Measurements from ENCODE around the gene KRT31. TPM values are rescaled to one million over a fixed set of nuclear protein-coding genes. Genes with fewer than 3 reads are reported as not detected.

The KRT31 gene
- total and polyA plus RNA-seq, 2 of the 13 experiments (the other 11 are each of a cell fraction or from before 2014, with no cell fraction given): 0.05 TPM; not detected in 1

DNA sequence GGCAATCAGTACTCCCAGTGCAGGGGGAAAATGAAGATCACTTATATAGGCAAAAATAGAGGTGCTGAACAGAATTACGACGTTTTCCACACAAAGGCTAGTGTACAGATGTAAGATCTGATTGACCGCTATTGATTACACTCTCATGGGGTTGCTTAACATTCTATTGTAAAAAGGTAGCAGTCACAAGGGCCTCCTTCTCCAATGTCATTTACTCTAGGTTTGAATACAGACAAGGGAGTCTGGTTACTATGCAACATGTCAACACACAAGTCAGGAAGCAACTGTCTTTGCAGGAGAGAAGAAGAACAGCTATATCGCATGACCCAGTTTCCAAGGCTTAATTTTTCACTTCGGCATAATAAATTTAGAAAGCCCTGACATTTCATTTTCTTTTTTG is 19.1 kb upstream of the KRT31 start (continued):
- TF ChIP-seq, protein P1, sequence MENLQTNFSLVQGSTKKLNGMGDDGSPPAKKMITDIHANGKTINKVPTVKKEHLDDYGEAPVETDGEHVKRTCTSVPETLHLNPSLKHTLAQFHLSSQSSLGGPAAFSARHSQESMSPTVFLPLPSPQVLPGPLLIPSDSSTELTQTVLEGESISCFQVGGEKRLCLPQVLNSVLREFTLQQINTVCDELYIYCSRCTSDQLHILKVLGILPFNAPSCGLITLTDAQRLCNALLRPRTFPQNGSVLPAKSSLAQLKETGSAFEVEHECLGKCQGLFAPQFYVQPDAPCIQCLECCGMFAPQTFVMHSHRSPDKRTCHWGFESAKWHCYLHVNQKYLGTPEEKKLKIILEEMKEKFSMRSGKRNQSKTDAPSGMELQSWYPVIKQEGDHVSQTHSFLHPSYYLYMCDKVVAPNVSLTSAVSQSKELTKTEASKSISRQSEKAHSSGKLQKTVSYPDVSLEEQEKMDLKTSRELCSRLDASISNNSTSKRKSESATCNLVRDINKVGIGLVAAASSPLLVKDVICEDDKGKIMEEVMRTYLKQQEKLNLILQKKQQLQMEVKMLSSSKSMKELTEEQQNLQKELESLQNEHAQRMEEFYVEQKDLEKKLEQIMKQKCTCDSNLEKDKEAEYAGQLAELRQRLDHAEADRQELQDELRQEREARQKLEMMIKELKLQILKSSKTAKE (CRISPR knock-in tag; IDR thresholded peaks at IDR 0.05; ENCODE audit: borderline replicate concordance): no peak
- TF ChIP-seq GATA4 (IDR thresholded peaks at IDR 0.05; ENCODE audit: borderline replicate concordance, low read depth): no peak

DNA sequence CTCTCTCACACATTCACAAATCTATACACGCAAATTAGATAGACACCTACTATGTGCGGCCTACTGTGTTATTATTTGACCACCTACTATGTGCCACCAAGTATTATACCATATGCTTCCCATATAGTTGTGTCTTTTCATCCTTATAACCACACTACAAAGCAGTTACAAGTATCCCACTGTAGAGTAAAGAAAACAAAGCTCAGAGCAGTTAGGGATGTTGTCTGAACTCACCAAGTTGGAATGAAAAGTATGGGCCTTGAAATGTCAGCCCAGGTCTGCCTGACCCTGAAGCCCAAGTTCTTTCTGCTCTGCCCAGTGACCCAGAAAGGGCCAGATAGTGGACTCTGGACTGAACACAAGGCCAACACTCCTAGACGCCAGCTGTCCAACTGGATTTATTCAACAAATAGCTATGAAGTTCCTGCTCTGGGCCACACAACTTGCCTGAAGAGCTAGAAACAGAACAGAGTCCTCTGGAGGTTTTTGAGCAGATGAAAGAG is 18.5 kb upstream of the KRT31 start:
- ATAC-seq: peak; percentile 89
- WGBS (ENCODE audit: low lambda C conversion rate): 16% methylated on average over 3 of the region's 3 CpGs
- peak; percentile 27; the same call in 1 of the 2 replicates for TF ChIP-seq PATZ1 (CRISPR knock-in tag; IDR thresholded peaks at IDR 0.05)
- no peak for TF ChIP-seq SMAD1 (CRISPR knock-in tag; IDR thresholded peaks at IDR 0.05; ENCODE audit: borderline replicate concordance, low read depth)
- TF ChIP-seq MIER3 (CRISPR knock-in tag; IDR thresholded peaks at IDR 0.05; ENCODE audit: borderline replicate concordance): no peak
- 0 out of 2 replicates have a peak, but pooled peaks have one; percentile 47 for TF ChIP-seq NCOA1 (CRISPR knock-in tag; IDR thresholded peaks at IDR 0.05)
- TF ChIP-seq NCOR1 (IDR thresholded peaks at IDR 0.05; ENCODE audit: borderline replicate concordance, low read length): peak; percentile 73; the same call in 1 of the 2 replicates
- peak; percentile 74; the same call in 1 of the 2 replicates for TF ChIP-seq EHMT2 (IDR thresholded peaks at IDR 0.05; ENCODE audit: borderline replicate concordance, low read depth, low read length)
- peak; percentile 90 for TF ChIP-seq RORA (CRISPR knock-in tag; IDR thresholded peaks at IDR 0.05)
- no peak for TF ChIP-seq TFDP1 (CRISPR knock-in tag; IDR thresholded peaks at IDR 0.05; ENCODE audit: borderline replicate concordance)
- TF ChIP-seq ZBTB26 (CRISPR knock-in tag; IDR thresholded peaks at IDR 0.05; ENCODE audit: borderline replicate concordance): peak; percentile 85; the same call in 1 of the 2 replicates
- 0 out of 2 replicates have a peak, but pooled peaks have one; percentile 43 for TF ChIP-seq KDM3A (CRISPR knock-in tag; IDR thresholded peaks at IDR 0.05; ENCODE audit: low read depth)
- TF ChIP-seq ERF (CRISPR knock-in tag; IDR thresholded peaks at IDR 0.05): 0 out of 2 replicates have a peak, but pooled peaks have one; percentile 50
- 0 out of 2 replicates have a peak, but pooled peaks have one; percentile 54 for TF ChIP-seq SATB2 (CRISPR knock-in tag; IDR thresholded peaks at IDR 0.05)
- 0 out of 2 replicates have a peak, but pooled peaks have one; percentile 29 for TF ChIP-seq ZNF670 (CRISPR knock-in tag; IDR thresholded peaks at IDR 0.05; ENCODE audit: borderline replicate concordance)
- TF ChIP-seq PHF21A (CRISPR knock-in tag; IDR thresholded peaks at IDR 0.05): peak; percentile 85

More for the DNA sequence above, 18.5 kb upstream of the KRT31 start:
- Histone ChIP-seq H3K4me2 (ENCODE audit: low read depth, low read length) (peak overlapping the region; percentile 67), H3K4me1 (ENCODE audit: insufficient read depth, low read length) (peaks cover 56% of the 10 kb centered on the region), H3K4me3 (replicated peaks in 1 of 3; ENCODE audit: insufficient read depth in 1 of 3, low read depth in 2 of 3, low read length in 3 of 3) (peak overlapping the region in 1 of 3 experiments; percentile 20; a peak in 1 of 6 replicates), H4K20me1 (ENCODE audit: insufficient read depth, low read length) (no peaks in the 10 kb centered on the region), H3K27me3 (ENCODE audit: control insufficient read depth in 1 of 2, insufficient read depth in 2 of 2, low read length in 2 of 2) (no peaks in the 10 kb centered on the region), H3K9ac (ENCODE audit: insufficient read depth, low read depth, low read length) (peak overlapping the region; percentile 57; the same call in 1 of the 2 replicates), H2AFZ (ENCODE audit: low read length) (no peak overlapping the region), H3K27ac (ENCODE audit: extremely low read length, insufficient read depth, low read length) (peak overlapping the region; percentile 82), H3K36me3 (replicated peaks in 1 of 2; ENCODE audit: control insufficient read depth in 1 of 2, insufficient read depth in 2 of 2, low read length in 2 of 2) (no peaks in the 10 kb centered on the region), H3K79me2 (ENCODE audit: insufficient read depth, low read length) (no peaks in the 10 kb centered on the region), H3K9me3 (ENCODE audit: low read length) (no peaks in the 10 kb centered on the region)
- FAIRE-seq (peak; percentile 79), DNase-seq (ENCODE audit: low spot score) (peak; percentile 93)
- ChIA-PET POLR2A (interaction anchor here (0.7 to 2.1 kb wide), 8 partner anchors 11 to 514 kb away, joined by 3 to 35 read pairs (median 3); partner anchors contain the start of genes EIF1 and KRT19), CTCF (ENCODE audit: low intra/inter-chr PET ratio, low total read pairs) (no interaction called here)
- intact Hi-C loops (cut with micrococcal nuclease; ENCODE audit: unreplicated experiment) (loop anchor here (5.0 to 10.0 kb wide), 2 partner anchors 119 to 251 kb away; no protein-coding TSS in a partner anchor), in situ Hi-C loops (cut with HindIII; ENCODE audit: extremely low pct_ligation_motif_present, low pct_unique_long_range_greater_than_20kb) (no loop called here)
- BruUV-seq (replicated peaks): no TSS peak
